Medulla oblongata (tissue), 1 donor: ENCODE data around the gene NAT8L.

Experiments used
- DNase-seq: peaks from one replicate; pipeline ENCODE4 v3.0.0-alpha.2; 2015; ENCODE audit errors: extremely low spot score

NAT8L gene

DNA sequence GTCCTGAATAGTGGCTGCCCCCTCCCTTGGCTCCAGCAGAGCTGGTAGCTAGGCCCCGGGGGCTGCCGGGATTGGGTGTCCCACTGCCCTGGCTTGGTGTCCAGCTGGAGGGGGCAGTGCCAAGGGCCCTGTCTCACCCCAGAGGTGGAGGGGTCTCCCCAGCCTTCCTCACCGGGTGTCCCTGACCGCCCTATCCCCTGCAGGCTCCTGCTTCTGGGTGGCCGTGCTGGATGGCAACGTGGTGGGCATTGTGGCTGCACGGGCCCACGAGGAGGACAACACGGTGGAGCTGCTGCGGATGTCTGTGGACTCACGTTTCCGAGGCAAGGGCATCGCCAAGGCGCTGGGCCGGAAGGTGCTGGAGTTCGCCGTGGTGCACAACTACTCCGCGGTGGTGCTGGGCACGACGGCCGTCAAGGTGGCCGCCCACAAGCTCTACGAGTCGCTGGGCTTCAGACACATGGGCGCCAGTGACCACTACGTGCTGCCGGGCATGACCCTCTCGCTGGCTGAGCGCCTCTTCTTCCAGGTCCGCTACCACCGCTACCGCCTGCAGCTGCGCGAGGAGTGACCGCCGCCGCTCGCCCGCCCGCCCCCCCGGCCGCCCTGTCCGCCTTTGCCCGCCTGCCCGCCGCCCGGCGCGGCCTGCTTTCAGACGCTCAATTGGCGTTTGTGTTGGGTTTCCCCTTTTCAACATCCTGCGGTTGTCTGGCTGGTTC, 4.6 kb downstream of the NAT8L start:
- no peak for DNase-seq

DNA sequence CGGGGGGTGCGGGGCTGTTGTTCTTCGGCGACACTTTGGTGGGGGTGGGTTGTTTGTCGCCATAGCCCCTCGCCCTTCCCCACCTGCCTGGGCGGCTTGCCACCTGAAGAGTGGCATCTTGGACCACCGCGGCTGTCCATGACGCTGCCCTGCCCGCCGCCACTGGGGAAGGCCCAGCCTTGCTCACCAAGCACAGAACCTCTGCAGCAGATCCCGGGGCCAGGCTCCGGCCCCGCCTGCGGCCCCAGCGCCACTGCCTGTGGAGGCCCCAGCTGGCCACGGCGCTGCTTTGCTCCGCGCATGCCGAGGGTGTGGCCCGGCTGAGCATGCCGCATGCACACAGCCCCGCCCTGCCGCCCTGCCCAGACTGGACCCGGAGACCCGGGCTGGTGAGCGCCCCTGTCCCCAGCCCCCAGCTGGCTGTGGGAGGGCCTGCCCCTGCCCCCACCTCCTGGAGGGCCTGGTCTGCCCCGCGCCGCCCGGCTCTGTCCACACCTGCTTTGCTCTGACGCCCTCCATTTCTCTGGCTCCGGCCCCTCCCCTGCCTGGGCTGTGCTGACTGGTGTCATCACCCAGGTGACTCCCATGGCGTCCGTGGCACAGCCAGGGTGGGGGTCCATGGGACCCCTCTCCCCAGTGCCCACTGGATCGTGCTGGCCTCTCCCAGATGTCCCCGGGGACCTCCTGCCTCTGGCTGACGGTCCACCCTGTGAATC, 5.3 kb downstream of the NAT8L start:
- DNase-seq: no peak

DNA sequence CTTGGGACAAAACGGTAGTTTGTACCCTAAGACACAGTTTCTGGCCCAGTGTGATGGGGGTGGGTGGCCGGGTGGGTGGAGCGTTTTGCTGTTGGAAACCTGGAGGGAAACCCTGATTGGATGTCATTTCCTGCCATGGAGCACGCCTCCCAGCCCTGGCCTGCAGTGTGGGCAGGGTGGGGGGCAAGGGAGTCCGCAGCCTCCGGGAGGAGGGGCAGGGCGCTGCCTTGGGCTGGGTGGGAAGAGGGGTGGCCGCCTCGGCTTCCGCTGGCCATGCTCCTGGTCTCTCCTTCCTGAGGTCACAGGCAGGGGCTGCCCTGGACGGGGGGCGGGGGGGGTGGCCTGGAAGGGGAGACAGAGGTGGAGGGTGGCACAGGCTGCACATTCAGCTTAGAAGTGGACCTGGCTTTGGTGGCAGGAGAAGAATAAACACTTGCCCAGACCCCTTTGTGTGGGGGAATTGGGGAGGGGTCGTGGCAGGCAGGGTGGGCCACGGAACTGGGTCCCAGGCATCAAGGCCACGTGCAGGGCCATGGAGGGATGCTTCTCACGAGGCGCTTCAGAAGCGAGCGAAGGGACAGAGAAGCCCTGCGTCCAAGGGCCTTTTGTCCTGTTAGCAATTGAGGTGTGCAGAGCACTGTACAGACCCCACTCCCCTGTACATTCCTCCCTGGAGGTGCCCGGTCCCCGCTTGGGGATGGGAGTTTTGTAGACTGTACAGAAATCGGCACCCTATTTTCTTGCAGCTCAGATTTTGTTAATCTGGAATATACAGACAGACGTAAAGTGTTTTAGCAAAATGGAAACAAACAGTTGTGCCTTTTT, 6.2 kb downstream of the NAT8L start:
- no peak for DNase-seq

DNA sequence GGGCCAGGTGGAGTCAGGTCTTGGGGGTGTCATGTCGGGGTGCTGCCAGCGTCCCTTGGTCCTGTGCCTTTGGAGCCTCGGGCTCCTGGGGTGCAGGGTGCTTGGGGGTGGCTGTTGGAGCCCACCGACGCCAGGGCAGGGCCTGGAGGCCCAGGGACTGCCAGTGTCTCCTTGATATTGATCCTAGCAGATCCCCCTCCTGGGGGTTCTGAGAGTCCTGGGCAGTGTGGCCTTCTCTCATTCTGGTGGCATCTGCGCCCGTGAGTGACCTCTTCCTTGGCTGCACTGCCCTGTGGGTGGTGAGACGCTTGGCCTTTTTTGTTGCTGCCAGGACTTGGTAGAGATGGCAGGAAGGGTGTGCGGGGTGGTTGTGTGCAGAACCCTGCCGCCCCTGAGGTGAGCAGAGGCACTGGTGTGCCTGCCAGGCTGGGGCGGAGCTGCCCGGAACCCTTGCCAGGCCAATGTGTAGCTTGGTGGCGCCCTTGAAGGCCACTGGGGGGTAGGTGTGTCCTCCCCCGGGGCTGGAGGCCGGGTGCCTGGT, 7.0 kb downstream of the NAT8L start:
- DNase-seq: no peak

DNA sequence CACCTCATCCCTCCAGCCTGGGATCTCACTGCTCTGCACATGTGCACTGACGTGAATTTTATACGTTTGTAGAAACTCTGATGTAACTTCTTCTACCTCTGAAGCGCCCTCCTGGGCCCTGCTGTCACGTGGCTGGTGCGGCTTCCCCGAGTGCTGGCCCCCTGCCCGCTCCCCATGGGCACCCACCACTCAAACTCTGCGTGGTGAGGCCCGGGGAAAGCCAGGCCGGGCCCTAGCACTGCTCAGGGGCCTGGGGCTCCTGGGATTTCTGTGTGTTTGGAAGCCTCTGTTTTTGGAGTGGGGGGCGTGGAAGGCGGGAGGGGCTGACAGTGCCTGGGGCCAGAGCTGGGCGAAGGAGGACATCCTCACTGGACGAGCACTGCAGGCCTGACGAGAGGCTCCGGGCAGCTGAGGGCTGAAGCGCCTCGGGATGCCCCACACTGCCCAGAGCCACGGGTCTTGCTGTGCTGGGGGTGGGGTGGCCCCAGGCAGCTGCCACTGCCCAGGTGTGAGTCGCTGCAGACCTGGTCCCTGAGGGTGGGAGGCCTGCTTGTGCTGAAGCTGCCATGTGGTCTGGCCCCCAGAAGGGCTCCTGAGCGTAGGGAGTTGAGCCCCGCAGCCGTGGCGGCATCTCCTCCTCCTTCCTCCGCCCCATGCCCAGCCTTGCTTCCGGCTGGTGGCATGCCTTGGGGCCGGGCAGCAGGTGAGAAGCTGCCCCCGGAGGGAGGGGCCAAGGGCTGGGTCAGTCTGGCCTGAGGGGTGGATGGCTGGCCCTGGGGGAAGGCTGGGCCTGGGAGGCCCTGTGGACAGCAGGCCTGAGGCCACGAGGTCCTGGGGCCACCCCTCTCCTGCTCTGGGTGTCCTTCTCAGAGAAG, 7.7 kb downstream of the NAT8L start:
- no peak for DNase-seq

DNA sequence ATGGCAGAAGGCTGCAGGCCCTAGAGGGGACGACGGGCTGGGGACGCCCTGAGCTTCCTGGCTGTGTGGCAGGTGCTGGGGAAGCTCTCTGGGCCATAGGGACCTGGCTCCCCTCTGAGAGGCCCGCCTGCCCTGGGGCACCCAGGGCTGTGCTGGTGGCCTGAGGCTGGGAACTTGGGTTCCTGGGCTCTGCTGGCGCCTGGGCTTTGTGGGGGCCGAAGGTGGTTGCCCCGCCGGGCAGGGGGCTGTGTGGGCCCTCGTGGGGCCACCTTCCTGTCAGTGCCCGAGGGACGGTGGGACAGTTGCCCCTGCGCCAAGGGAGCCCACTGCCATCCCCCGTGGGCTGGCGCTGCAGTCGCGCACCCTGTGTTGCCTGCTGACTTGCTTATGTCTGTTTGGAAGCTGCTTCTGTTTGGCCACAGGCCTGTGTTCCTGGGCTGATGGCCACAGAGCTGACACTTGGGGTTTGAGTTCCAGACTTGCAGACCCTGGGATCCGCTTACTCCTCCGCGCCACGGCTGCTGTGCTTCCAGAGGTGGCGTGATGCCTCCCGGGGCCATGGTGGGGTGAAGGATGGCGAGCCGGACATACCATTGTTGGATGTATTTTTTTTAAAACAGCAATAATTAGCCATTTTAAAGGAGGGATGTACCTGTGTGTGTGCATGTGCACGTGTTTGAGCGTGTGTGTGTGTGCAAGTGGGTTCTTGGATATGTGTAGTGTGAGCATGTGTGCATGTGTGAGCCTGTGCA, 8.5 kb downstream of the NAT8L start:
- peak; percentile 53 for DNase-seq

DNA sequence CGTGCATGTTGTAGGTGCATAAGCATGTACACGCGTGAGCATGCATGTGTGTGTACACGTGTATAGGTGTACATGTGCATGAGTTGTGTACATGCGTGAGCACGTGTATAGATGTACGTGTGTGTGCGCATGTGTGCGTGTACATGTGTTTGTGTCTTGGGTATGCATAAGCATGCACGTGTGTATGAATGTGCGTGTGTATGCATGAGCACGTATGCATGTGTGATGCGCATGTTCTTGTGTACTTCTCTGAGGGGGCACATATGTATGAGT, 9.0 kb downstream of the NAT8L start:
- DNase-seq: no peak

DNA sequence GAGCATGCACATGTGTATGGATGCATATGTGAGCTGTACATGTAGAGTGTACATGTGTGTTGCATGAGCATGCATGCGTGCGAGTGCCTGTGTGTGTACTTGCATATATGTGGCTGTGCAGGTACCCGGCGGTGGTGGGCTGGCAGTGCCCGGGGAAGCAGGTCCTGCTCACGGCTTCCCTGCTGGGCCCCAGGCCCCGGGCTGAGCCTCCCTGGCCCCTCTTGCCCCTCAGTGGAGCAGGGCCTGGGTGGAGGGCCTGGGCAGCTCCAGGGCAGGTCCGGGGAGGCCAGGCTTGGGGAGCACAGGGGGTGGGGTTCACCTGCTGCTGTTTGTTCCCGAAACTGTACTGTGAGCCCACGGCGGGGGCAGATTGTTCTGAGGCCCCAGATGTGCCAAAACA, 9.4 kb downstream of the NAT8L start:
- no peak for DNase-seq

DNA sequence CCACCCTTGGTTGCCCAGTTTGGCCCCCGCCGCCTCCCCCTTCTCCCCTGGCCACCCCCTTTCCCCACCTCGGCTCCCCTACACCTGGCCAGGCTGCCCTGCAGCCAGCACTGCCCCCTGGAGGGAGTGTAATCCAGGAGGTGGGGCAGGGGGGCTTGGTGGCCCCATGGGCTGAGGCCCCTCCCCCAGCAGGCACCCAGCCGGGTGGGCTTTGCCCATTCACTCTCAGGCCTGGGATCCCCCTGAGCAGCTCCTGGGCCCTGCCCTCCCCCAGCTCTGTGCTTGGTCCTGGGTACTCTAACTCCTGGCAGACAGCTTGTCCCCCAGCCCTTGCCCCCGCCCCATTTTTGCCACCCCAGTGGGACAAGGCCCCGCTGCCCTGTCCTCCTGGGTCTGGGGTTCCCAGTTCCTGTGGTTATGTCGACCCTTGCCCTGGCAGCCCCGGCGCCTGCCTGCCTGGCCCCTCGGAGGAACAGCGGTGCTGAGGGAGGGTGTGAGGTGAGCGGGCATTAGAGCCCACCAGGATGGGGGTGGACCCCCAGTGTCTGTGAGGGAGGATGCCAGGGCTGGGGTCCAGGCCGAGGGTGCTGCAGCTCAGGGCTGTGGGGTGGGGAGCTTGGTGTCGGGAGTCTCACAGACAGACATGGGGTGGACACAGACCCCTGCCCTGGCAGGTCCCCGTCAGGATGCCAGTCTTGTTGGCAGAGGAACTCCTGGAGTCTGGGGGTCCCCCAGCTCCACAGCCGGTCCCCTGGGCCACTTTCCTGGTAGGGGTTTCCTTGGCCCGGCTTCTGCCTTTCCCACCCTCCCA, 10.2 kb downstream of the NAT8L start:
- no peak for DNase-seq

DNA sequence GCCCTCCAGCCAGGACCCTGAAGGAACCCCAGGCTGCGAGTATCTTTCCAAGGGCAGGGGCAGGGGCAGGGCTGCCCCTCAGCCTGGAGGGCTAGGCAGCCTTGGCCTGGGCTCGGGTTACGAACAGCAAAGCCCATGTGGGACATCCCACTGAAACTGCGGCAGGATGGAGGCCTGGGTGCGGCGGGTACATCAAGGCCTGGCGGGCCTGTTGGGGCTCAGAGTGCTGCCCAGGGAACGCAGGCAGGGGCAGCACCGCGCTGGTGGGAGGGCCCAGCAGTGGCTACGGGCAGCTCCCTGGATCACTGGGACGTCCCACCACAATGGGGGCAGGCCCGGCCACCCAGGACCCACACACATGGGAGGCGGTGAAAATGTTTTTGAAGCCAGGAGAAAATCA, 10.9 kb downstream of the NAT8L start:
- no peak for DNase-seq

DNA sequence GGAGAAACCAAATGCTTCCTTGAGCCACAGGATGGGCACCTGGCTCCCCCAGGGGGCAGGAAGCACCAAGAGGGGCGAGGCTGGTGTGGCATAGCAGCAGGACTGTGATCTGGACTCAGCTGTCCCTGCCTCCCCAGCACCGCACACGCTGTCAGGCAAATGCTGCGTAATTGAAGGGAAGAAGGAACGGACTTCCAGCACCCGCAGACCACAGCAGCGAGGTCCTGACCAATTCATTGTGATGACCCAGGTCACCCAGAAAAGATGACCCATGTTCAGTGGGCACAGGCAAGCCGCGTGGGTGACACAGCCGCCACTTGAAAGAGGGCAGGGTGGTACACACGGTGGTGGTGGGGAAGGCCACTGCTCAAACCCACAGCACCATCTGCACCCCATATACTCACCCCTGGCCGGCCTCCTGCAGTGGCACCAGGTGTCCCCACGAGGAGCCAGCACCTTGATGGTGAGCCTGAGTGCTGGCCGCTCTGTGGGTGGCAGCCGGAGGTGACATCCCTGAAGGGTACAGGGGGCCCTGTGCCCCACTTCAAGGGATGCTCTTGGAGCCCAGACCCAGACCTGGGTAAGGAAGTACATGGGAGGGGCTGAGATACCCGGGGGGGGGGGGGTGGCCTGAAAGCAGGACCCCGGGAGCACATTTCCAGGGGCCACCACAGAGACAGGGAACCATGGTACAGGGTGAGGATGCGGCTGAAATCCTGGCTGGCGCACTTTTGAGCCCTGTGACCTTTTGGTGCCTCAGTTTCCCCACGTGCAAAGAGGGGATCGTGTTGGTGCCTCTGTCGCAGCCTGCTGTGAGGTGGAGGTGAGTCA, 11.5 kb downstream of the NAT8L start:
- no peak for DNase-seq

DNA sequence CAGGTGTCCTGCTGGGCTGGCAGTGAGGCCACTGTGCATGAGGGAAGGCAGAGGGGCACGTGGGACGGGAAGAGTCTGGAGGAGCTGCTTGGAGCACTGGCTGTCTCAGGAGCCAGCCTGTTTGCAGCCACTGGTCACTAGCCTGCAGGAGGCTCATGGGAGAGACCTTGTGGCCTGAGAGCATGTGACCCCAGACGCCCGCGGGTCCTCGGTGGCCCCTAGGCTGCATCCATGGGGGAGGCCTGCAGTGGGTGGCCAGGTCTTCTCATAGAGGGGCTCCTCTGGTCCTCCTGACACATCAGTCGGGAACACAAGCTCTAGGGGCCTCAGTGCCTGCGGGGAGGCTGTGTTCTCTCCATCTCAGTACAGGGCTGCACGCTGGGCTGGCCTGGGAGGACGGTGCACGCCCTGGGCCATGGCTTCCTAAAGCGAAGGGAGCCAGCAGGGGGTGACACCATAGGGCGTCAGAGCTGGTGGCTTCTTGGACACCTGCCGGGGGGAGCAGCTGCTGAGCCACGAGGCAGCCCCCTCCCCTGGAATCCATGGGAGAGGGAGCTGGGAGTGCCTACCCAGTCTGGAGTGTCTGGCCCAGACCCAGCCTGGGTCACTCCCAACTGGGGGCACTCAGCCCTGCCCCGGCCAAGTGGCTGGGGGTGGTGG, 12.3 kb downstream of the NAT8L start:
- no peak for DNase-seq

DNA sequence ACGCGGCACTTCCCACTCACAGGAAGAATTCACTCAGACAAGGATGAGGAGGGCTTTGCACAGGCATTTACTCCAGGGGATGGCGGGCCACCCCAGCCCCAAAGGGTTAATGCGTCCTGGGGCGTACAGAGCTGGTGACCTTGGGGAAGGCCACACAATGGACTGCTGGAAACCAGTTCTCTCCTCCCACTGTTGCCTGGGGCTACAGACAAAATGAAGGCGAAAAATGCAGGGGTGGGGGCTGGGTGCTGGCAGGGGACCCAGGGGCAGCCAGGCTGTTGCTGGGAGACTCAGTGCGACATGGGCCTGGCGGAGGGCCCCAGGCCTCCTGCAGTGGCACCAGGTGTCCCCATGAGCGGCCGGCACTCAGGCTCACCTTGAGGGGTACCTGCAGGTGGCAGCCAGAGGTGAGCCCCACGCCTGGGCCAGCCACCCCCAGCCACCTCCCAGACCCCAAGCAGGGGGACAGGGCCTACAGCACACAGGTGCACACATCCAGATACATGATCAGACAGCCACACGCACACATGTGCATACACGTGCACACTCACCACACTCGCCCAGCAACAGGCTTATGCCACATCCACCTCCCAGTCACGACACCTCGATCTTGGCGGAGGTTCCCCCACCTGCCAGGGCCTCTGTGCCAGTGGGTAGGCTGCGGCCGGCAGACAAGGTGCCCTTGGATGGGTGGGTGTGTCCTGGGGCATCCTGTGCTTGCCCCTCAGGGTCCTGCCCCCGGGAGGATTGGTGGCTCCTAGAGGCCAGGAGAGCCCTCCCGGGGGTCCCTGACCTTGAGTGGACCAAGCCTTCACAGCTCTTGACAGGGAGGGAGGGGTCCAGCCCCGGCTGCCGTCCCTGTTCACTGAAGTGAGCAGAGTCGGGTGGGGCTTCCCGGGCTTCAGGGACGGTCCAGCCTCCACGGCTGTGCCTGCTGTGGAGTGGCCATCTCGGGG, 13.1 kb downstream of the NAT8L start:
- peak; percentile 69 for DNase-seq

DNA sequence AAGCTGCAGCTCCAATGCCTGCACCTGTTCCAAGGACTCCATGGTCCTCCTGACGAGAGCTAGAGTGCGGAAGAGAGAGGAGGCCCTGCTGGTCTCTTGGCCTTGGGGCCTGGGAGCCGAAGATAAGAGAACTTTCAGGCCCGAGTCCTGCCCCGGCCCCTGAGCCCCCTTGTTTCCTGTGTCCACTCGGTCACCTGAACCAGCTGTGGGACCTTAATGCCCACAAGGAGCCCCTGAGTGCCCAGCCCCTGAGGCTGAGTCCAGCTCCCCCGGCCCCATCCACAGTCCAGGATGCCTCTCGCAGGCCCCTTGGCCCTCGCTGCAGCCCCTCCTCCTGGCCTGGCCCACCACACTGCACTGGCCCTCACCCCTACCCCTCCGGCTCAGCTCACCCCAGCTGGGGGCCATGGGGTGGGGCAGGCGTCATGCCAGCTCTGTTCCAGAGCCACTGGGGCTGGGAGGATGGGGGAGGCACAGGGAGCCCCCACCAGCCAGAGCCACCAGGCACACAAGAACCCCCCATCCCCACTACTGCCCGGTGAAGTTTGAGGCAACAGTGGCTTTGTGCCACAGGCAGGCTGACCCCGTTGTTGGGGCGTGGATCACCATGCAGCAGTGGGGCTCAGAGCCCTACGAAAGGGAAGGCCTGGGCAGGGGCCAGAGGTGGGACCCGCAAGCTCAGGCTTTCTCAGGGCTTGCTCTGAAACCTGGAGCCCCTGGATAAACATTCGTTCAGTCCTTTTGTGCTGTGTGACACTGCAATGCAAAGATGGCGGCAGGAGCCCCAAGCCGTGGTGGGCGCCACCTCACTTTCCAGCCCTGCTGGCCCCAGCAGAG, 14.1 kb downstream of the NAT8L start:
- no peak for DNase-seq

DNA sequence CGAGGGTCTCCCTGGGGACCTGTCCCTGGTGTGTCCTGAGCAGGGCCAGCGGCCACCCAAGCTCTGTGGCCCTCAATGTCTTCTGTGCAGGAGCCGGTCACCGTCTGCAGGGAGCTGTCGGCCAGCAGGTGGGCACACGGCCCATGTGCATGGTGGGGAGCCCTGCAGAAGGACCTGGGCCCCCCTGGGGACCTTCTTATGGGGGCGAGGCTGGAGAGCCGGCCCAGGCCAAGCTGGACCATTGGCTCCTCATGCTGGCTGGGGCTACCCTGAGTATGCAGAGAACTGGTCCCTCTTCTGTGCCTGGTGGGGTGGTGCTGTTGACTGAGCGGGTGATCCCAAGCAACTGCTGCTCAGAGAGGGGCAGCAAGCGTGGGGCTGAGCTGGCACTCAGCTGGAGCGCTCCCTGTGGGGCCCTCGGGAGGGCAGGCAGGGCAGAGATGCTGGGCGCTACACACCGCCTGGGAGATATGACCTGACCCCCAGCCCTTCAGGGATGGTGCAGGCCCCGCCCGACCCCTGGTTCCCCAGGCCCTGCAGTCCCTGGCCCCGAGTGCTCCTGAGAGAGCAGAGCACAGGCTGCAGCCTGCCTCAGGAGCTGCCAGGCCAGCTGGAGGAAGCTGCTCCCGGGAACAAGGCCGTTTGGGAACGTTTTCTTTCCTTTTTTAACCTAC, 14.8 kb downstream of the NAT8L start:
- no peak for DNase-seq

DNA sequence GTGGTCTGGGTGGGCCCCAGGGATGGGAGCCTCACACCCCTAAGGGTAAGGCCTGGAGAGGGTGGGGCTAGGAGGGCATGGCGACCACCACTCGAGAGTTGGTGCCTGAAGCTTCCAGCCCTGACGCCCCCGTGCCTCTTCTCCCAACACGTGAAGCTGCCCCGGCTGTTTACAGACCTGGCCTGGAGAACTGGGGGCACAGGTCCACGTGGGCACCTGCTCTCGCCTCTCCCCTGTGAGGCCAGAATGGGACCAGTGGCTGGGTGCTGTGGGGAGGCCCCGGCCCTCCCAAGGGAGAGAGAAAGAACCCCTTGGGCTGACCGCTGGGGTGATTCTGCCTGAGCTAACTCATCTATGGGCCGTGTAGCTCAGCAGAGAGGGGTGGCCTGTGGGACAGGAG, 15.5 kb downstream of the NAT8L start:
- DNase-seq: no peak
